ENCODE data around the gene BNIP2.

Gene BNIP2

DNA sequence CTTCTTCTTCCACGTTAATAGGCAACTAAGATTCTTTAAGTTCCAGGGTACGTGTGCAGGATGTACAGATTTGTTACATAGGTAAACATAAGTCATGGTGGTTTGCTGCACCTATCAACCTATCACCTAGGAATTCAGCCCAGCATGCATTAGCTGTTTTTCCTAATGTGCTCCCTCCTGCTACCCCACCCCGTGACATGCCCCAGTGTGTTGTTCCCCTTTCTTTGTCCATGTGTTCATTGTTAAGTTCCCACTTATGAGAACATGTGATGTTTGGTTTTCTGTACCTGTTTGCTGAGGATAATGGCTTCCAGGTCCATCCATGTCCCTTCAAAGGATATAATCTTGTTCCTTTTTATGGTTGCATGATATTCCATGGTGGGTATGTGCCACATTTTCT lies 52.9 kb downstream of the BNIP2 start:
- DNase-seq (ENCODE audit: low read depth in 2 of 3, low spot score in 1 of 3): no peak

DNA sequence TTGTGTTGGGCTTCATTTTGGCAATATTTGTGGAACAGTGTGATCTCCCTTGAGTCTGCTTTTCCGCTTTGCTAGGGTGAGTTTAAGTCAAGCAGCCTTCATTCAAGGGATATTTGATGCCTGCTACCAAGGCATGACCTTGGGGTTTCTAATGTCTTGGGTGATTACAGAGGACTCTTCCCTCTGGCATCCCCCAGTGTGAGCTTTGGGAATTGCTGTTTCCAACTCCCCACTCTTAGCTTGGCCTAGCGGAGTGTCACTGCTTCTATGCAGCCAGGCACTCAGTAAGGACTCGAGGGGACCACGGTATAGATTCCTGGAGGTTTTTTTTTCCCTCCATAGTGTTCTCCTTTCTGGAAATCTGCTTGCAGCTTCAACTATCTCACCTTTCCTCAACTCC lies 56.4 kb downstream of the BNIP2 start:
- no peak for DNase-seq (ENCODE audit: low read depth in 2 of 3, low spot score in 1 of 3)

DNA sequence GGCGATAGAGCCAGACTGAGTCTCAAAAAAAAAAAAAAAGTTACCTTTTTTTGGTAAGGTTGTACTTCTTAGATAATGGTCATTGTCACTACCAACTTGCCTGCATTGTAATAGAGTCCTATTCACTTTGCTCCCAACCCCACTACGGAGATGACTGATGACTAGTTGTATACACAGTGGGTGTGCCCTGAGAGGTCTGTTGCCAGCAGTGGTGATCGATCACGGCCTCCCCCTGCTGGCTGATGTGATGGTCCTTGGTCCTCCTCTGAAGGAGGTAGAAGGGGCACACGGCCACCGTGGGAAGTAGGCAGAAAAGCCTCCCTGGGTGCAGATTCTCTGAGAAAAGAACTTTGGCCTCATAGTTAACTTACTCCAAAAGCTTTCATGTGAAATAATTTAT lies 66.8 kb downstream of the BNIP2 start:
- DNase-seq (ENCODE audit: low read depth in 2 of 3, low spot score in 1 of 3): peak; percentile 28 to 42 (median 41)

DNA sequence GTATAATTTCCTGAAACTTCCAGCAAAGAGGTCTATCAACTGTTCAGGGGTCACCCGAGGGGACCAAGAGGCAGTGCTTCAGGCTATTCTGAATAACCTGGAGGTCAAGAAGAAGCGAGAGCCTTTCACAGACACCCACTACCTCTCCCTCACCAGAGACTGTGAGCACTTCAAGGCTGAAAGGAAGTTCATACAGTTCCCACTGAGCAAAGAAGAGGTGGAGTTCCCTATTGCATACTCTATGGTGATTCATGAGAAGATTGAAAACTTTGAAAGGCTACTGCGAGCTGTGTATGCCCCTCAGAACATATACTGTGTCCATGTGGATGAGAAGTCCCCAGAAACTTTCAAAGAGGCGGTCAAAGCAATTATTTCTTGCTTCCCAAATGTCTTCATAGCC lies 70.7 kb downstream of the BNIP2 start:
- DNase-seq (ENCODE audit: low read depth in 2 of 3, low spot score in 1 of 3): no peak

DNA sequence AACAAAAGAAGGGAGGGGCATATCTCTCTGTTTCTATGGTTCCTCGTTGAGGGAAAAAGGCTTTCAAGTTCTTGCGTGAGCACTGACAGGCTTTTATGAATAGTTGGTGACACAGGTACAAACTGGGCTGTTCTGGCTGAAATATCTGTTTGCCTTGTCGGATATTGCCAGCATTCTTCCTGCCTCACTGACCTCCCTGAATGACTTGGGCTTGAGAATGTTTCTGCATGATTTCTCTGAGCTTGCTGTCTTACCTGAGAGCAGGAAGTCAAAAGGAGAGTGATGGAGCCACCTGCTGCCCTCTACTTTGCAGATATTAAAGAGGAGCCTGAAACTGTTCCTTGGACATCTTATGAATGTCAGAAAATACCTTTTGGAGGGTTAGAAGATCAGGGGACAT lies 72.7 kb downstream of the BNIP2 start:
- DNase-seq (ENCODE audit: low read depth in 2 of 3, low spot score in 1 of 3): no peak

DNA sequence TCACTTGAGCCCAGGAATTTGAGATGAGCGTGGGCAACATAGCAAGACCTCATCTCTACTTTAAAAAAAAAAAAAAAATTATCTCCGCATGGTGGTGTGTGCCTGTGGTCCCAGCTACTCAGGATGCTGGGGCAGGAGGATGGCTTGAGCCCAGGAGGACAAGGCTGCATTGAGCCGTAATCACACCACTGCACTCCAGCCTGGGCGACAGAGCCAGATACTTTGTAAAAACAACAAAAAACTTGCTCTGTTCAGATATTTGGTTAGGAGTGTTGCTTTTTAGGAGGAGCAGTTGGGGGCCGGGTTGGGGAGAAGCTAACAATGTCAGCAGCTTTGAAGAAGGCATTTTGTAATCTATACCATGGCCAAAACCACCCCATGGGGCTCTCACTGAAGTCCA lies 73.5 kb downstream of the BNIP2 start:
- DNase-seq (ENCODE audit: low read depth in 2 of 3, low spot score in 1 of 3): no peak

DNA sequence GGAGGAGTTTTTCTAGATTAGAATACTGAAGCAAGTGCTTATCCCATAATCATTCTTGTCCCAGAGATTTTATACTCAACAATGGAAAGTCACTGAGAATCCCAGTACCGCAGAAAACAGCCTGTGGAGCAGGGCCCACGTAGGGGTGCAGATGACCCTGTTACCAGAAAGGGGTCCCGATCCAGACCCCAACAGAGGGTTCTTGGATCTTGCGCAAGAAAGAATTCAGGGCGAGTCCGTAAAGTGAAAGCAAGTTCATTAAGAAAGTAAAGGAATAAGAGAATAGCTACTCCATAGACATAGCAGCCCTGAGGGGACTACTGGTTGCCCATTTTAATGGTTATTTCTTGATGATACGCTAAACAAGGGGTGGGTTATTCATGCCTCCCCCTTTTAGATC lies 75.0 kb downstream of the BNIP2 start:
- no peak for DNase-seq (ENCODE audit: low read depth in 2 of 3, low spot score in 1 of 3)

DNA sequence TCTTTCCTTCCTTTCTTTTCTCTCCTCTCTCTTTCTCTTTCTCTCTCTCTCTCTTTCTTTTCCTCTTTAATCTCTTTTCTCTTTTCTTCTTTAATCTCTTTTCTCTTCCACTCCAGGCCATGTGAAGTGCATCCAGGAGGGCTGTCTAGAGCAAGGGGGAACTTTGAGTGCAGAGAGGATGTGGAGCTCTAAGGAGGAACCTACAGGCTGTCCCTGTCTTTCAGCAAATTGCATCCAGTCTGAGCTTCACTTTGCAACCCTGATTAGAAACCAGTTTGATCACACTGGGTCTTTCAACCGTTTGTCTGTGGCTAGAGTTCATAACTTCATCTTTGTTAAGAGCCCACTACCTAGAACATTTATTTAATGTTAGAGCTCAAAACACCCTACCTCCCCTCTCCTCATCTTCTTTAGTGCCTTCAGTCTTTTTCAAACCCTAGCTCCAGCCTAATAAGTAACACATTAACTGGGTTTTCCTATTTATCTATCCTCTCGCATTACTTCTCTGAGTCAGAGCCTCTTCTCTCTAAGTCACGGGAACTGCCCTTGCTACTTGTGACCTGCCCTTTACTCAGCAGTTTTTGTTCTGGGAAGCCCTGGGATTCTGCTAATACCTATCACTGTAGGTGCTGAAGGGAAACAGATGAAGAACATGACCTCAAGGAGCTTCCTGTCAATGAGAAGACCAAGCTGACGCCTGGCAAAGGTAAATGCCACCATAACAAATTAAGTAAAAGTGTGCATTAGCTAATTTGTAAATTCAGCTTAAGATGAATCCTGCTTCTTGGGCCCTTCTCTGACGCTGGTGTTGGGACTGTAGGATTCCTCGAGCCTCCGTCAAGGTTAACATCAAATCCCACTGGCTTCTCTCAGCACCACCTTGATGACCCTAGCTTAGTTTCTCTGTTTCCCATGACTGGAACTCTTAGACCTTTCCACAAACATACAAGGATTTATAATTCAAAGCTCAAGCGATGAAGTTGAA lies 77.6 kb downstream of the BNIP2 start, which contains the start of gene GCNT3:
Gene GCNT3 (plus strand): TSS at position 508 of the 985 bp plus-strand sequence. CDS start 6,456 bp downstream, outside the sequence.
- no peak for DNase-seq (ENCODE audit: low read depth in 2 of 3, low spot score in 1 of 3)

DNA sequence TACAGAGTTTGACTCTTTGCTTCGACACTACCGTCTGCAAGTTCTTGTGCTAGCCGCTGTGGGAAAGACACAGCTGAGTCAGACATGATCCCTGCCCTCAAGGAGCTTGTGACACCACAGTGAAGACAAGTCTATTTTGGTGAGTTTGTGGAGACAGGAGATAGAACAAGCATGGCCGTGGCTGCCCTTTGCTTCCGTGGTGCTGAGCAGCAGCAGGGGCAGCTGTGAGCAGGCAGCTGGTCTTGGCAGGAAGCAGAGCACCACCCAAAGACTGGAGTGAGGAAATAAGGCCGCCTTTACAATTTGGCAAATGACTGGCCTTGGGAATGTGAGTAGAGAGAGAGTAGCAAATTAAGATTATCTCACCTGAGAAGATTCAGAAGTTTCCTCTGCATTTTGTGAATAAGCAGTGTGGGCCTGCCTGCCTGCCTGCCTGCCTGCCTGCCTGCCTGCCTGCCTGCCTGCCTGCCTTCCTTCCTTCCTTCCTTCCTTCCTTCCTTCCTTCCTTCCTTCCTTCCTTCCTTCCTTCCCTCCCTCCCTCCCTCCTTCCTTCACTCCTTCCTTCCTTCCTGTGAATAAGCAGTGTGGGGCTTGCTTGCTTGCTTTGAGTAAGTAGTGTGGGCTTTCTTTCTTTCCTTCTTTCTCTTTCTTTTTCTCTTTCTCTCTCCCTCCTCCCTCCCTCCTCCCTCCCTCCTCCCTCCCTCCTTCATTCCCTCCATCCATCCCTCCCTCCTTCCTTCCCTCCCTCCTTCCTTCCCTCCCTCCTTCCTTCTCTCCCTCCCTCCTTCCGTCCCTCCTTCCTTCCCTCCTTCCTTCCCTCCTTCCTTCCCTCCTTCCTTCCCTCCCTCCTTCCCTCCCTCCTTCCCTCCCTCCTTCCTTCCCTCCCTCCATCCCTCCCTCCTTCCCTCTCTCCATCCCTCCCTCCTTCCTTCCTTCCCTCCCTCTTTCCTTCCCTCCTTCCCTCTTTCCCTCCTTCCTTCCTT lies 79.1 kb downstream of the BNIP2 start:
- DNase-seq (ENCODE audit: low read depth in 2 of 3, low spot score in 1 of 3): no peak

Data from stimulated activated CD4-positive, alpha-beta T cell treated with anti-CD3 and anti-CD28 coated beads, Interleukin-12 subunit alpha, Interleukin-12 subunit beta, amount 100 ng/mL, for 48 hours (primary cell).